ENCODE measurements around the gene CILP.

GRCh38 chr15:65171428-65171827, 39.8 kb downstream of the CILP start:
- TF ChIP-seq EP300 (IDR thresholded peaks at IDR 0.05): no peak
- no peak for TF ChIP-seq POLR2AphosphoS5 (IDR thresholded peaks at IDR 0.05)
- TF ChIP-seq, protein P1, sequence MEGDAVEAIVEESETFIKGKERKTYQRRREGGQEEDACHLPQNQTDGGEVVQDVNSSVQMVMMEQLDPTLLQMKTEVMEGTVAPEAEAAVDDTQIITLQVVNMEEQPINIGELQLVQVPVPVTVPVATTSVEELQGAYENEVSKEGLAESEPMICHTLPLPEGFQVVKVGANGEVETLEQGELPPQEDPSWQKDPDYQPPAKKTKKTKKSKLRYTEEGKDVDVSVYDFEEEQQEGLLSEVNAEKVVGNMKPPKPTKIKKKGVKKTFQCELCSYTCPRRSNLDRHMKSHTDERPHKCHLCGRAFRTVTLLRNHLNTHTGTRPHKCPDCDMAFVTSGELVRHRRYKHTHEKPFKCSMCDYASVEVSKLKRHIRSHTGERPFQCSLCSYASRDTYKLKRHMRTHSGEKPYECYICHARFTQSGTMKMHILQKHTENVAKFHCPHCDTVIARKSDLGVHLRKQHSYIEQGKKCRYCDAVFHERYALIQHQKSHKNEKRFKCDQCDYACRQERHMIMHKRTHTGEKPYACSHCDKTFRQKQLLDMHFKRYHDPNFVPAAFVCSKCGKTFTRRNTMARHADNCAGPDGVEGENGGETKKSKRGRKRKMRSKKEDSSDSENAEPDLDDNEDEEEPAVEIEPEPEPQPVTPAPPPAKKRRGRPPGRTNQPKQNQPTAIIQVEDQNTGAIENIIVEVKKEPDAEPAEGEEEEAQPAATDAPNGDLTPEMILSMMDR (IDR thresholded peaks at IDR 0.05): no peak

All from esophagus muscularis mucosa (tissue), 4 donors.